Hypothalamus (tissue), 51 donors: ENCODE results near the gene KIAA0513.

Experiments used
- DNase-seq, 51 donors: peaks; one replicate each; lab custom pipeline; 2025; lab: John Stamatoyannopoulos, UW

KIAA0513 gene

DNA sequence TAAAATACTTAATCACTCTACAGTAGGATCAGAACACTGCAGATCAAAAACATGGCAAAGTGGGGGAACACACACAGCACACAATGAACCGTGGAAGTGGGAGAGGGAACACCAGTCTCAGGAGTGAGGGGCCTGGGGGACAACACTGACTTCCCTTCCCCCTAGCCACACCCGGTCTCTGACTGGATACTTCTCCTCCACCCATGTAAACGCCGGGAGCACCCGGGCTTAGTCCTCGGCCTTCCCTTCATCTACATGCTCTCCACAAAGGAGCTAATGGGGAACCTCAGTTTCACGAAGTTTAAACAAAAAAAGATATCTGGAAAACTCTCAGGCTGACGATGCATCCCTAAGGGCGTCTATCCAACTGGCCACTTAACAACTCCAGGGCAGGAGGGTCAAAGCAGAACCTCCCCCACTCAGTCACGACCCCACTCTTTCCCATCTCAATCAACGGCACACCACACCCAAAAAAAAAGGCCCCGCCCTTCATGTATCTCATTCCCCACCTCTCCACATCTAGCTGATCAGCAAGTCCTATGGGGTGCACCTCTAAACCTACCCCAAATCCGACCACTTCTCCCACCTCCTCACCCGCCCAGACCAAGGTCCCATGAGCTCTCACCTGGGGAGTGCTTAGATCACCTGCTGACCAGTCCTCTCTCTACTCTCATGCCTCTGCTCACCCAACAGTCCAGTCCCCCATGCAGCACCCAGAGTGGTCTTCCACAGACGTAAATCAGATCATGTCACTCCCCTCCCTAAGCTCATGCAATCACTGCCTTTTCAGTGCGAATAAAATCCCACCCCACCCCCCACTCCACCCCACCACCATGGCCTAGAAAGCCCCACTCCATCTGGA, 23.6 kb upstream of the KIAA0513 start:
- no peak for DNase-seq

DNA sequence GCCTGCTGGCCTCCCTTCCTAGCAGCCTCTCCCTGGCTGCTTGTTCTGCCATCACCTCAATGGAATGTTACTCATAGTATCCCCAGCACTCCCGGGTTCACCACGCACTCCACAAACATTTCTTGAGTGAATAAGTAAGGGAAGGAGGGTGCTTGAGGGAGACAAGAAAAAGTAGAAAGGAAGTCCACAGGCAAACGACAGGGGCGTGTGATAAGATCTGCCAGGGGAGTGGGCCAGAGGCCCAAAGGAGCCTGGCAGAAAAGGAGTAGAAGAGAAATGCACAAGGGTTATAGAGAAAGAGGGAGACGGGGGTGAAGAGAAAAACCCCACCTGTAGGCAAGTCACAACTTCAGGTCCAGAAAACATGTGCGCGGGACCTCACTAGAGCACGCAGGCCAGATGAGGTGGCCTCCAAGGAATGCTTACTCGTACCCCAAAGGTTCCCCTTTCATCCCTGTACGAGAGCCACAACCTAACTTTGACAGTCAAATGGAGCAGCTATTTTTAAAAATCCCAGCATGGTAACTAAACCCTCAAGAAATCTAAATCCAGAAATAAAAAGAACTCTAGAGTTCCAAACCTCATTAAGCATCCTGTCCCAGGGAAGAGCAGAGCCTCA, 22.9 kb upstream of the KIAA0513 start:
- DNase-seq, result no peak

GRCh38 chr16:85005285-85006069, 22.1 kb upstream of the KIAA0513 start:
- DNase-seq, result no peak

DNA sequence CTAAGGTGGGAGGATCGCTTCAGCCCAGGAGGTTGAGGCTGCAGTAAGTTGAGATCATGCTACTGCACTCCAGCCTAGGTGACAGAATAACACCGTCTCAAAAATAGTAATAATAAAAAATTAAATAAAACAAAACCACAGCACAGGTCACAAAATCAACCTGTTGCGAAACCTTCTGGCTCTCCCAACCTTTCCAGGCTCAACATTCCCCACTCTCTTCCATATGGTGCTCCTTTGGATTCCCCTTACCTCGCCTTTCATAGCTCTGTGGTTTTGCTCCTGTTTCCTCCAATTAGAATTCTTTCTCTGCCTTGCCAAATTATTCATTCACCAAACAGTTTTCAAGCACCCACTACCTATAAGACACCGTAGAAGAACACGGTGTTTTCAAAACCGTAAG, 21.0 kb upstream of the KIAA0513 start:
- no peak for DNase-seq

GRCh38 chr16:85007496-85008214, 19.9 kb upstream of the KIAA0513 start:
- no peak for DNase-seq

- no peak for DNase-seq
Observed at GRCh38 chr16:85008271-85008670, 19.3 kb upstream of the KIAA0513 start.

- no peak for DNase-seq
Observed at GRCh38 chr16:85010446-85010930, 17.1 kb upstream of the KIAA0513 start.

- peak; percentile 38 to 90 (median 77) for DNase-seq
Observed at GRCh38 chr16:85010931-85011845, 16.4 kb upstream of the KIAA0513 start, which contains the start of gene ZDHHC7. TSS of gene ZDHHC7 (minus strand) at chr16:85011535. CDS start at chr16:84990618, 20,917 bp downstream.

- peak in 1 of 51 donors; percentile 60 for DNase-seq
Observed at GRCh38 chr16:85011846-85012284, 15.7 kb upstream of the KIAA0513 start.

GRCh38 chr16:85014311-85014710, 13.3 kb upstream of the KIAA0513 start:
- no peak for DNase-seq

DNA sequence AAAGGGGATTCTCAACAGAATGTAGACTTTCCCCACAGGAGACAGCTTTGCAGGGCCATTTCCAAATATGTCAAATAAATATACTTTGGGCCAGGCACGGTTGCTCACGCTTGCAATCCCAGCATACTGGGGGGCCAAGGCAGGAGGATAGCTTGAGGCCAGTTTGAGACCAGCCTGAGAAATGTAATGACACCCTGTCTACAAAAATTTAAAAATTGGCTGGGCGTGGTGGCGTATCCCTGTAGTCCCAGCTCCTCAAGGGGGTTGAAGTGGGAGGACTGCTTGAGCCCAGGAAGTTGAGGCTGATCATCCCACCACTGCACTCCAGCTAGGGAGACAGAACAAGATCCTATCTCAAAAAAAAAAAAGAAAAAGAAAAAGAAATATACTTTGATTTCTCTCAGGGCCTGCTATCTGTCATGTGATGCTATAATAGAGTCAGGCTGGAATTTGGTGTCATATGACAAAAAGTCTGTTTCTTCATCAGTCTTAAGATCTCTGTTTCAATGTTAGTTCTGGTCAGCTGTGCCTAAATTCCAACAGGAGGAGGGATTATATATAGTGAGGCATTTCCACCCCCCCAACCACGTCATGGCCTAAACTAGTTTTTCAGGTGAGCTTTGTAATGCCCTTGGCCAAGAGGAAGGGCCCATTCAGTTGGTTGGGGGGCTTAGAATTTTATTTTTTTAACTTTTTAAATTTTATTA, 12.0 kb upstream of the KIAA0513 start:
- no peak for DNase-seq

- DNase-seq, result no peak
Observed at GRCh38 chr16:85017151-85017550, 10.4 kb upstream of the KIAA0513 start.

DNA sequence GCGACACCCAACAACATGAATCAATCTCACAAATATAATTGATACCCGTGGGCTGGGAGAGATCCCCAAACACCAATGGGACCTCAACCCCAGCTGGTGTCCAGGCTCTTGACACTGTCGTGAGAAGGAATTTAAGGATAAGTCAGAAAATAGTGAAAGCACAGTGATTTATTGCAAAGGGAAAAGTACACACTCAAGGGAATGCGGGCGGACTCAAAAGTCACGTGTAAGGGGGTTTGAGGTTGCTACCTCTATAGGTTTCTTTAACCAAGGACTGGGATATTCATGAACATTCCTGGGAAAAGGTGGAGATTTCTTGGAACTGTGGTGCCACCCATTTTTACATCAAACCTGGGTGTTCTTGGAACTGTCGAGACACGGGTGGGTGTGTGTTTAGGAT, 10.0 kb upstream of the KIAA0513 start:
- no peak for DNase-seq

DNA sequence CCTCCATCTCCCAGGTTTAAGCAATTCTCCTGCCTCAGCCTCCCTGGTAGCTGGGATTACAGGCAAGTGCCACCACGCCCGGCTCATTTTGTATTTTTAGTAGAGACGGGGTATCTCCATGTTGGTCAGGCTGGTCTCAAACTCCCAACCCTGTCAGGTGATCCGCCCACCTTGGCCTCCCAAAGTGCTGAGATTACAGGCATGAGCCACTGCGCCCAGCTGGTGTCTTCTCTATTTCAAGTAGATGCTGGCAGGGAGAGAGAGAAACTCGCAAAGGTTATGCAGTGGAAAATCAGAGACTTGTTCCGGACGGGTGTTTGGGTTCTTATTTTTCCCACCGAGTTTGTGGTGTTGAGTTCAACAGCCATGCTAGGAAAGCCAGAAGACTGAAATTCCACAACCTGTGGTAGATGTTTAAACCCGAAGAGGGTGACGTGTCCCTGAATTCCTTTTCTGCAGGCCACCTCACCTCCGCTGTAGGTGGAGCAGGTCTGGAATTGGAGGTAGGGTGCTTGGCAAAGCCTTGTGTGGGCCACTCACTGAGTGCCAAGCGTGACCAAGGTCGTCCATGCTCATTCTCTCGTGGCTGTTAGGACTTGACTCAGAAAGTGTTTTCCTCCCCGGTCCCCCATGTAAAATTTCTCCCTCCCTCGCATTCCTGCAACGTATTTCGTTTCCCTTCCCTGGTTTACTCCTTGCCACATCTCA, 8.9 kb upstream of the KIAA0513 start:
- DNase-seq, result no peak

GRCh38 chr16:85019659-85020245, 7.8 kb upstream of the KIAA0513 start:
- DNase-seq, result peak in 2 of 51 donors; percentile 18 to 20

DNA sequence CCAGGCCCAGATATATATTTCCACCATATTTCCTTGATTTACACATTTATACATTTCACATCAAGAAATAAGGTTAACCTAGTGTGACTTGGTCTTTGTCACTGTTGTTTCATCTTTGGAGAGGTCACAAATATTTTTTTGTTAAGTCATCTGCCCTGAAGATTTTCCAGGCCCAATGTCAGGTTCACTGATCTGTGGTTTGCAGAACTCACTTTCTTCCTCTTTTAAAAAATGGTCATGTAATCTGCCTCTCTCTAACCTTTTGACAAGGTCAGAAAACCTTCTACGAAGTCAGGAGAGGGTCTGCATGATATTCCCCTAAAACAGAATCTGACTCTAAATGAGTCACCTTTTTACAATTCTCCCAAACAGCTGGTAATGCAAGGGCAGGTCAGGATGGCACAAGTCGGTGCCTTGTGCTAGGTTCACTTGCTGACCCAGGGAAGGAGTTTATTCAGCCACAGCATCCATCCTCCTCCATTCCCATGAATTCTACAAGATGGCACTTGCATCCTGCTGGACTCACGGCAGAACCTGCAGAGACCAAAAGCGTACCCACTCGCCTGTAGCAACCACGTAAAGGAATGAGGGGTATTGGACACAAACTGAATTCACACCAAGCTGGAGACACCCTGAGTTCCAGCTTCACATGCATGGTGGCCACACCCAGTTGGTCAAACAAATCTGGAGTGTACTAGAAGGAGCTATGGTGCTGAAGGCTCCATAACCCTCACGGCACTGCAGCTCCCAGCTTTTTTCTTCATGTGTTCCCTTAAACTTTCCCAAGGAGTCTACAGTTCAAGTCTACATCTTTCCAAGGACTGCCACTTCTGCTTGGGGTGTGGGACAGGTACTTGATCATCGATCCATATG, 1.6 kb upstream of the KIAA0513 start:
- DNase-seq, result no peak

DNA sequence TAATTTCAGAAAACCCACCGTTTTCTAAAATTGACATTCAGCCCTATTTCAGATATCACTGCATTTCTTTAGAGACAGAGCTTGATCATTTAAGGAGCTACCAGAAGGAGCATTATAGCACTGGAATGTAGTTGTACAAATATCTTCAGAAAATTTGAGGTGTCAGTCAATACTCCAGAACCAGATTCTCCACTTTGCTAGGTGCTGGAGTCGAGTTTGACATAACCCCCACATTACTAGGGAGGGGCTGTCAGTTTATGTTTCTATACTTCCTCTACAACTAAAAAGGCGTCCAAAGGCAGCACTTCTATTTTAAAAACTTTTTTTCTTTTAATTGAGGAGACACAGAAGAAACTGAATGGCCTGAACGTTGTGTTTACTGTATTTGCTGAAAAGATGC, 892 bp upstream of the KIAA0513 start:
- no peak for DNase-seq
